Measurements from ENCODE around the gene SIAH3.

DNA sequence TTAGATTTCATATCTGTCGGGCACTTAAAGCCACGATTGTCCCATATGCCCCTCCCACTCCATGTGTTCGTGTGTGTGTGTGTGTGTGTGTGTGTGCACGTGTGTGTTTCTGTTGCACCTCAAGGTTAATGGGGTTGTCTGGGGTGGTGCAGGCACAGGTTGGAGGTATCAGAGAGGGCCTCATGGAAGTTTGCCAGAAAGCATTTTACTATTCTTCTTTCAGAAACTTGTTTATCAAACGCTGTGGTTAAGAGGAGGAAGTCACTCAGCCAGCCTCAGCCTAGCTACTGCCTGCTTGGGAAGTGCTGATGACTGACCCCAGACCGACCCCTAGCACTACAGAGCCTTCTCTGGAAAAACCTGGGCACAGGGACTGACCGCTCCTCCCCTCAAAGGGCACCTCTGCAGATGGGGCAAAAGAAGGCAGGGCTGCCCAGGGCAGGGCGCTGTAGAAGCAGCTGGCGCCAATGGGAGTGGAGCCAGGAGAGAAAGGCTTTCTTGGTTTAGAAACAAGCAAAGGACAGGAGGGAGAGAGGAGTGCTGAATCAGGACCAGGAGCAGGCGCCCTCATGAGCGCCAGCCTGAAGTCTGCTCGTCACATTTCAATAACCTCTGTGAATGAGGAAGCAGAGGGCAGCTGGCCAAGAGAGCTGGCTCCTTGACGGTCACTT is 3.9 kb downstream of the SIAH3 start:
- TF ChIP-seq CTCF (IDR thresholded peaks at IDR 0.05; ENCODE audit: low read length), result no peak
- no peak for TF ChIP-seq EZH2 (IDR thresholded peaks at IDR 0.05; ENCODE audit: borderline replicate concordance, low read length)
